HCT116 (cell line): ENCODE data around the gene DGKE. TPM values are rescaled to one million over a fixed set of nuclear protein-coding genes. Genes with fewer than 3 reads are reported as not detected.

Experiments
- ATAC-seq: fragments of 200-7000 bp; cut with Tn5 transposase; 2 replicates; pipeline ENCODE4 v1.9.1; 2020; ENCODE audit warnings: mild to moderate bottlenecking, moderate library complexity
- BruUV-seq: library from RNA; stranded (reverse); fragments of 400-500 nt; replicated peaks from 2 replicates; lab custom pipeline; 2021; lab: Mats Ljungman, UMichigan
- CTCF ChIA-PET: fragments of 300-600 bp; sonication (Branson Sonifier 250); formaldehyde crosslinking; loops from one replicate; lab custom pipeline; 2021; ENCODE audit warnings: antibody characterized with exemption; lab: Charles Lee
- POLR2A ChIA-PET: fragments of 300-600, 350-600 bp; sonication (Branson Sonifier 250); formaldehyde crosslinking; loops from one replicate; lab custom pipeline; 2021; ENCODE audit warnings: antibody characterized with exemption; lab: Charles Lee
- RAD21 ChIA-PET, 2 experiments: fragments of 300-600 bp; sonication (Branson Sonifier 250); formaldehyde crosslinking; loops; one replicate each; lab custom pipeline; 2023; ENCODE audit warnings: low total read pairs in 2 of 2; ENCODE audit not compliant: uncharacterized antibody in 2 of 2, unreplicated experiment in 2 of 2, low non-redundant PET in 1 of 2; lab: Charles Lee
- DNase-seq: peaks from one replicate; pipeline ENCODE4 v3.0.0-alpha.2; 2010; ENCODE audit warnings: low read depth, low spot score
- H2AFZ ChIP-seq: fragments of 200-600 bp; shearing (Covaris generic), sonication (generic); 2 replicates; pipeline ENCODE4 v1.6.1; 2017; ENCODE audit warnings: low read depth, mixed run types, mixed read lengths, antibody characterized with exemption, low read length; ENCODE audit not compliant: poor library complexity, severe bottlenecking
- H3K27ac ChIP-seq: 2 replicates; pipeline ENCODE4 v1.5.1; 2012; ENCODE audit warnings: low read depth, low read length
- H3K27me3 ChIP-seq: fragments of 200-600 bp; sonication (generic); 2 replicates; pipeline ENCODE4 v1.6.1; 2016; ENCODE audit warnings: mixed run types, low read length, mixed read lengths; ENCODE audit not compliant: insufficient read depth
- H3K36me3 ChIP-seq, 2 experiments: fragments of 200-500 bp in 1 of 2; fragments of 200-600 bp in 1 of 2; sonication (Bioruptor generic) in 1 of 2; sonication (generic) in 1 of 2; 2 replicates each; pipeline versions ENCODE4 v1.5.1 to v1.6.1; 2014 to 2016; ENCODE audit warnings: low read length in 2 of 2, inconsistent platforms in 1 of 2, mixed read lengths in 1 of 2, mixed run types in 1 of 2; ENCODE audit not compliant: insufficient read depth in 2 of 2, control insufficient read depth in 1 of 2
- H3K4me1 ChIP-seq, 2 experiments: fragments of 200-600 bp in 1 of 2; sonication (generic) in 1 of 2; 2 replicates each; pipeline versions ENCODE4 v1.5.1 to v1.6.1; 2012 to 2017; ENCODE audit warnings: low read length in 2 of 2, inconsistent platforms in 1 of 2, mild to moderate bottlenecking in 1 of 2, mixed read lengths in 1 of 2, mixed run types in 1 of 2, moderate library complexity in 1 of 2; ENCODE audit not compliant: insufficient read depth in 2 of 2, control insufficient read depth in 1 of 2
- H3K4me2 ChIP-seq: fragments of 200-600 bp; sonication (generic); 2 replicates; pipeline ENCODE4 v1.6.1; 2017; ENCODE audit warnings: mixed run types, low read length, mixed read lengths
- H3K4me3 ChIP-seq, 2 experiments: fragments of 200-600 bp in 1 of 2; sonication (generic) in 1 of 2; replicated peaks in 1 of 2; 2 replicates each; pipeline ENCODE4 v1.5.1; 2011 to 2016; ENCODE audit warnings: low read length in 2 of 2, control low read depth in 1 of 2, low read depth in 1 of 2, mild to moderate bottlenecking in 1 of 2, mixed read lengths in 1 of 2, mixed run types in 1 of 2
- H3K79me2 ChIP-seq: fragments of 200-600 bp; sonication (generic); 2 replicates; pipeline ENCODE4 v1.6.1; 2017; ENCODE audit warnings: mild to moderate bottlenecking, mixed run types, low read length, moderate library complexity, mixed read lengths; ENCODE audit not compliant: insufficient read depth
- H3K9ac ChIP-seq: fragments of 200-600 bp; sonication (generic); 2 replicates; pipeline ENCODE4 v1.6.1; 2016; ENCODE audit warnings: low read length, mixed read lengths
- H3K9me2 ChIP-seq: fragments of 200-600 bp; sonication (generic), shearing (Covaris generic); 2 replicates; pipeline ENCODE4 v1.6.1; 2017; ENCODE audit warnings: mixed run types, mild to moderate bottlenecking, moderate library complexity; ENCODE audit not compliant: insufficient read depth
- H3K9me3 ChIP-seq, 2 experiments: fragments of 200-500 bp in 1 of 2; fragments of 200-600 bp in 1 of 2; sonication (Bioruptor generic) in 1 of 2; sonication (generic) in 1 of 2; 2 replicates each; pipeline ENCODE4 v1.6.1; 2014 to 2017; ENCODE audit warnings: low read length in 2 of 2, mixed read lengths in 2 of 2, inconsistent platforms in 1 of 2, low read depth in 1 of 2, mild to moderate bottlenecking in 1 of 2, mixed run types in 1 of 2, moderate library complexity in 1 of 2; ENCODE audit not compliant: control insufficient read depth in 1 of 2, insufficient read depth in 1 of 2
- H4K20me1 ChIP-seq: fragments of 200-600 bp; sonication (generic), shearing (Covaris generic); 2 replicates; pipeline ENCODE4 v1.6.1; 2017; ENCODE audit warnings: mixed run types, mild to moderate bottlenecking, moderate library complexity; ENCODE audit not compliant: insufficient read depth
- CBX3 ChIP-seq: IDR thresholded peaks from 2 replicates; pipeline ENCODE4 v1.6.1; 2012; ENCODE audit warnings: low read depth
- EGR1 ChIP-seq: IDR thresholded peaks from 2 replicates; pipeline ENCODE4 v1.6.1; 2012; ENCODE audit warnings: low read depth
- ELF1 ChIP-seq: IDR thresholded peaks from 2 replicates; pipeline ENCODE4 v1.6.1; 2012; ENCODE audit warnings: low read depth, borderline replicate concordance
- EZH2phosphoT487 ChIP-seq: fragments of 200-600 bp; IDR thresholded peaks from 2 replicates; pipeline ENCODE4 v1.6.1; 2018; ENCODE audit warnings: antibody characterized with exemption, borderline replicate concordance
- JUND ChIP-seq: IDR thresholded peaks from 2 replicates; pipeline ENCODE4 v1.6.1; 2012
- POLR2A ChIP-seq: IDR thresholded peaks from 2 replicates; pipeline ENCODE4 v1.7.0; 2011; ENCODE audit warnings: borderline replicate concordance; ENCODE audit not compliant: insufficient read depth, insufficient read length; ENCODE audit errors: extremely low read depth
- POLR2AphosphoS5 ChIP-seq: IDR thresholded peaks from 2 replicates; pipeline ENCODE4 v1.6.1; 2011; ENCODE audit warnings: mild to moderate bottlenecking, low read depth, low read length, moderate library complexity
- RAD21 ChIP-seq: IDR thresholded peaks from 2 replicates; pipeline ENCODE4 v1.6.1; 2012; ENCODE audit warnings: low read depth, mild to moderate bottlenecking
- SP1 ChIP-seq: IDR thresholded peaks from 2 replicates; pipeline ENCODE4 v1.6.1; 2012; ENCODE audit warnings: low read depth
- SRF ChIP-seq: IDR thresholded peaks from 2 replicates; pipeline ENCODE4 v1.6.1; 2012; ENCODE audit warnings: low read depth
- TCF7L2 ChIP-seq: IDR thresholded peaks from 2 replicates; pipeline ENCODE4 v1.7.0; 2011; ENCODE audit warnings: borderline replicate concordance, inconsistent platforms; ENCODE audit not compliant: insufficient read depth, insufficient read length; ENCODE audit errors: extremely low read depth
- YY1 ChIP-seq: IDR thresholded peaks from 2 replicates; pipeline ENCODE4 v1.6.1; 2011; ENCODE audit warnings: low read length, low read depth, moderate library complexity, mild to moderate bottlenecking; ENCODE audit not compliant: insufficient replicate concordance; ENCODE audit errors: extremely low read depth
- ZNF274 ChIP-seq: fragments of 200-500 bp; sonication (Bioruptor generic); IDR thresholded peaks from 2 replicates; pipeline ENCODE4 v1.6.1; 2014; ENCODE audit warnings: mild to moderate bottlenecking, low read depth, low read length, inconsistent platforms
- intact Hi-C: fragments of 100-400 bp; cut with micrococcal nuclease; formaldehyde crosslinking; loops from 2 replicates; pipeline ENCODE4 v1.10.0; 2022
- total RNA-seq: library from RNA; stranded (reverse); gene quantifications from one replicate; pipeline ENCODE4 v1.2.1, GENCODE V29; 2021; ENCODE audit not compliant: unreplicated experiment
- TF ChIP-seq, protein P1 (sequence below), 3 experiments: fragments of 200-600 bp in 1 of 3; sonication (generic) in 1 of 3; IDR thresholded peaks in 2 of 3; conservative IDR thresholded peaks in 1 of 3; 2 replicates each; pipeline ENCODE4 v1.5.1; 2012 to 2017; ENCODE audit warnings: low read depth in 2 of 3, low read length in 2 of 3, antibody characterized with exemption in 1 of 3, borderline replicate concordance in 1 of 3, control low read depth in 1 of 3, mild to moderate bottlenecking in 1 of 3, mixed read lengths in 1 of 3, mixed run types in 1 of 3, moderate library complexity in 1 of 3; ENCODE audit not compliant: insufficient read depth in 1 of 3

The DGKE gene
- total RNA-seq, 1 experiment from 2014 or later: 5.2 TPM

DNA sequence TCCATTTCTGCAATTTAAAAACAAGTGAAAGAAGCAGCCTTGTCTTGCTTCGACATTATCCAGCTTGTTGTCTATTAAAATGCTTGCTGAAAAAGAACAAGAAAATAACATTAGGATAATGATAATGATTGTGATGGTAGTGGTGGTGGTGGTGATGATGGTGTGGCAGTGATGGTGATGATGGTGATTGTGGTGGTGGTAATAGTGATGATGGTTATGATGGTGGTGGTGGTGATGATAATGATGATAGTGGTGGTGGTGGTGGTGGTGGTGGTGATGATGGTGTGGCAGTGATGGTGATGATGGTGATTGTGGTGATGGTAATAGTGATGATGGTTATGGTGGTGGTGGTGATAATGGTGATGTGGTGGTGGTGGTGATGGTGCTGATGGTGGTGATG is 41.7 kb upstream of the DGKE start:
- no peak for DNase-seq
- CTCF ChIA-PET: interaction anchor here (0.9 kb wide), 1 partner anchor 28 kb away, joined by 3 read pairs; no protein-coding TSS in a partner anchor
- Histone ChIP-seq H2AFZ (no peak overlapping the region), H3K27ac (no peak overlapping the region), H3K9me3 (no peaks in the 10 kb centered on the region), H3K79me2 (no peaks in the 10 kb centered on the region), H4K20me1 (no peaks in the 10 kb centered on the region), H3K4me1 (peaks cover 4% of the 10 kb centered on the region in 2 experiments; a peak in 3 of 4 replicates), H3K36me3 (no peaks in the 10 kb centered on the region), H3K9me2 (no peaks in the 10 kb centered on the region), H3K27me3 (peaks cover 6% of the 10 kb centered on the region; the same call in 1 of the 2 replicates), H3K4me2 (no peak overlapping the region), H3K9ac (no peak overlapping the region), H3K4me3 (no peak overlapping the region)
- no TSS peak for BruUV-seq
- TF ChIP-seq TCF7L2: no peak
- no peak for TF ChIP-seq SP1
- TF ChIP-seq POLR2AphosphoS5: no peak
- no peak for TF ChIP-seq EZH2phosphoT487
- TF ChIP-seq POLR2A: no peak
- TF ChIP-seq, protein P1, sequence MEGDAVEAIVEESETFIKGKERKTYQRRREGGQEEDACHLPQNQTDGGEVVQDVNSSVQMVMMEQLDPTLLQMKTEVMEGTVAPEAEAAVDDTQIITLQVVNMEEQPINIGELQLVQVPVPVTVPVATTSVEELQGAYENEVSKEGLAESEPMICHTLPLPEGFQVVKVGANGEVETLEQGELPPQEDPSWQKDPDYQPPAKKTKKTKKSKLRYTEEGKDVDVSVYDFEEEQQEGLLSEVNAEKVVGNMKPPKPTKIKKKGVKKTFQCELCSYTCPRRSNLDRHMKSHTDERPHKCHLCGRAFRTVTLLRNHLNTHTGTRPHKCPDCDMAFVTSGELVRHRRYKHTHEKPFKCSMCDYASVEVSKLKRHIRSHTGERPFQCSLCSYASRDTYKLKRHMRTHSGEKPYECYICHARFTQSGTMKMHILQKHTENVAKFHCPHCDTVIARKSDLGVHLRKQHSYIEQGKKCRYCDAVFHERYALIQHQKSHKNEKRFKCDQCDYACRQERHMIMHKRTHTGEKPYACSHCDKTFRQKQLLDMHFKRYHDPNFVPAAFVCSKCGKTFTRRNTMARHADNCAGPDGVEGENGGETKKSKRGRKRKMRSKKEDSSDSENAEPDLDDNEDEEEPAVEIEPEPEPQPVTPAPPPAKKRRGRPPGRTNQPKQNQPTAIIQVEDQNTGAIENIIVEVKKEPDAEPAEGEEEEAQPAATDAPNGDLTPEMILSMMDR (IDR thresholded peaks at IDR 0.05 in 2 of 3, conservative IDR thresholded peaks at IDR 0.05 in 1 of 3; ENCODE audit: borderline replicate concordance in 1 of 3, insufficient read depth in 1 of 3, low read depth in 2 of 3, low read length in 2 of 3): no peak
- no peak for TF ChIP-seq ZNF274
- TF ChIP-seq SRF: no peak
- TF ChIP-seq ELF1: no peak
- no peak for TF ChIP-seq CBX3
- no peak for TF ChIP-seq EGR1
- no peak for TF ChIP-seq YY1
- TF ChIP-seq RAD21: no peak
- no peak for TF ChIP-seq JUND
- no peak for ATAC-seq
- RAD21 ChIA-PET: no interaction called here
- POLR2A ChIA-PET: no interaction called here
- intact Hi-C loops: no loop called here
